ENCODE measurements around the gene TCTN2. TPM values are rescaled to one million over a fixed set of nuclear protein-coding genes. Genes with fewer than 3 reads are reported as not detected.

Gene TCTN2
- total and polyA plus RNA-seq, 9 of the 15 experiments (the other 6 are each of a cell fraction or from before 2014, with no cell fraction given), result 0.58 to 5.5 (median 3.6) TPM

- no peak for TF ChIP-seq E2F4 (CRISPR knock-in tag; IDR thresholded peaks at IDR 0.05; ENCODE audit: low read depth)
- TF ChIP-seq ZFP91 (CRISPR knock-in tag; IDR thresholded peaks at IDR 0.05), result no peak
- TF ChIP-seq MTA1 (IDR thresholded peaks at IDR 0.05; ENCODE audit: borderline replicate concordance), result no peak
- TF ChIP-seq ZNF316 (IDR thresholded peaks at IDR 0.05), result no peak
- peak; percentile 26; the same call in 1 of the 2 replicates for TF ChIP-seq E2F3 (CRISPR knock-in tag; IDR thresholded peaks at IDR 0.05)
- TF ChIP-seq CHCHD3 (CRISPR knock-in tag; IDR thresholded peaks at IDR 0.05), result no peak
- TF ChIP-seq NFIC (IDR thresholded peaks at IDR 0.05), result no peak
- no peak for TF ChIP-seq ZNF431 (CRISPR knock-in tag; IDR thresholded peaks at IDR 0.05)
- TF ChIP-seq ZNF398 (CRISPR knock-in tag; IDR thresholded peaks at IDR 0.05), result no peak
- TF ChIP-seq HDAC8 (tag; IDR thresholded peaks at IDR 0.05), result no peak
- TF ChIP-seq NFYB (IDR thresholded peaks at IDR 0.05; ENCODE audit: extremely low read depth, insufficient read length), result no peak
- TF ChIP-seq ZNF592 (IDR thresholded peaks at IDR 0.05), result peak; percentile 74
- no peak for TF ChIP-seq SP1 (CRISPR knock-in tag; IDR thresholded peaks at IDR 0.05)
- no peak for TF ChIP-seq CBX3 (IDR thresholded peaks at IDR 0.05; ENCODE audit: borderline replicate concordance in 1 of 2, low read length in 2 of 2)
- no peak for TF ChIP-seq SAP30 (IDR thresholded peaks at IDR 0.05; ENCODE audit: borderline replicate concordance, insufficient read depth, low read depth, low read length, poor library complexity, severe bottlenecking)
- TF ChIP-seq HIVEP1 (CRISPR knock-in tag; IDR thresholded peaks at IDR 0.05), result 0 out of 2 replicates have a peak, but pooled peaks have one; percentile 67
- no peak for TF ChIP-seq CHAMP1 (IDR thresholded peaks at IDR 0.05)
- TF ChIP-seq SETDB1 (IDR thresholded peaks at IDR 0.05; ENCODE audit: low read length), result no peak
Observed at GRCh38 chr12:123743002-123743401, 72.1 kb downstream of the TCTN2 start (continued).

All from K562 (cell line).